Measurements from ENCODE around the gene IMPDH1.

Gene IMPDH1

GRCh38 chr7:128437426-128438332 is 27.9 kb upstream of the IMPDH1 start:
- TF ChIP-seq ZNF8 (CRISPR knock-in tag; IDR thresholded peaks at IDR 0.05) = peak; percentile 88
- TF ChIP-seq, protein P1, sequence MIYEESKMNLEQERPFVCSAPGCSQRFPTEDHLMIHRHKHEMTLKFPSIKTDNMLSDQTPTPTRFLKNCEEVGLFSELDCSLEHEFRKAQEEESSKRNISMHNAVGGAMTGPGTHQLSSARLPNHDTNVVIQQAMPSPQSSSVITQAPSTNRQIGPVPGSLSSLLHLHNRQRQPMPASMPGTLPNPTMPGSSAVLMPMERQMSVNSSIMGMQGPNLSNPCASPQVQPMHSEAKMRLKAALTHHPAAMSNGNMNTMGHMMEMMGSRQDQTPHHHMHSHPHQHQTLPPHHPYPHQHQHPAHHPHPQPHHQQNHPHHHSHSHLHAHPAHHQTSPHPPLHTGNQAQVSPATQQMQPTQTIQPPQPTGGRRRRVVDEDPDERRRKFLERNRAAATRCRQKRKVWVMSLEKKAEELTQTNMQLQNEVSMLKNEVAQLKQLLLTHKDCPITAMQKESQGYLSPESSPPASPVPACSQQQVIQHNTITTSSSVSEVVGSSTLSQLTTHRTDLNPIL (CRISPR knock-in tag; IDR thresholded peaks at IDR 0.05; ENCODE audit: low read depth) = no peak
- no peak for ATAC-seq

DNA sequence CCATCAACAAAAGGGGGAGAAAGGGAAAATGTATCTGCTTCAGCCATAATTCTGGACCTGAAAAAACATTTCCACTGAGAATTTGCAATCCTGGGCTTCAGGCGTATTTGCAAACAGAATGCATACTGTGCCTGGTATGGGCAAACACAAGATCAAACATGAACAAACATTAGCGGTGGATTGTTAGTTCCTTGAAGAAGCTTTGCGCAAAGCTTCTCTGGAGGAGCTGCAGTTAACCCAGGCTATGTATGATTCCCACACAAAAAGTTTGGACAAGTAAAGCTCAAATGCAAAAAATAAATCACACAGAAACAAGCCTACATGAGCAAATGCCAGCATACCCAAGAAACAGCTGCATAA is 25.5 kb upstream of the IMPDH1 start:
- no peak for ATAC-seq
- TF ChIP-seq RARB (CRISPR knock-in tag; IDR thresholded peaks at IDR 0.05) (no peak), ZNF565 (CRISPR knock-in tag; conservative IDR thresholded peaks at IDR 0.05; ENCODE audit: low read depth) (no peak)

- TF ChIP-seq, protein P1 (CRISPR knock-in tag; IDR thresholded peaks at IDR 0.05; ENCODE audit: low read depth) = peak; percentile 83
- TF ChIP-seq OSR1 (CRISPR knock-in tag; IDR thresholded peaks at IDR 0.05) (no peak), SNAI2 (CRISPR knock-in tag; IDR thresholded peaks at IDR 0.05) (peak; percentile 83; the same call in 1 of the 2 replicates), TCF4 (CRISPR knock-in tag; IDR thresholded peaks at IDR 0.05; ENCODE audit: borderline replicate concordance) (peak; percentile 48; the same call in 1 of the 2 replicates), ISL1 (CRISPR knock-in tag; IDR thresholded peaks at IDR 0.05) (peak; percentile 75), CSDC2 (CRISPR knock-in tag; IDR thresholded peaks at IDR 0.05) (0 out of 2 replicates have a peak, but pooled peaks have one; percentile 66), TOX (CRISPR knock-in tag; IDR thresholded peaks at IDR 0.05; ENCODE audit: borderline replicate concordance) (no peak), ZNF70 (CRISPR knock-in tag; IDR thresholded peaks at IDR 0.05) (no peak)
- TF ChIP-seq, protein P2, sequence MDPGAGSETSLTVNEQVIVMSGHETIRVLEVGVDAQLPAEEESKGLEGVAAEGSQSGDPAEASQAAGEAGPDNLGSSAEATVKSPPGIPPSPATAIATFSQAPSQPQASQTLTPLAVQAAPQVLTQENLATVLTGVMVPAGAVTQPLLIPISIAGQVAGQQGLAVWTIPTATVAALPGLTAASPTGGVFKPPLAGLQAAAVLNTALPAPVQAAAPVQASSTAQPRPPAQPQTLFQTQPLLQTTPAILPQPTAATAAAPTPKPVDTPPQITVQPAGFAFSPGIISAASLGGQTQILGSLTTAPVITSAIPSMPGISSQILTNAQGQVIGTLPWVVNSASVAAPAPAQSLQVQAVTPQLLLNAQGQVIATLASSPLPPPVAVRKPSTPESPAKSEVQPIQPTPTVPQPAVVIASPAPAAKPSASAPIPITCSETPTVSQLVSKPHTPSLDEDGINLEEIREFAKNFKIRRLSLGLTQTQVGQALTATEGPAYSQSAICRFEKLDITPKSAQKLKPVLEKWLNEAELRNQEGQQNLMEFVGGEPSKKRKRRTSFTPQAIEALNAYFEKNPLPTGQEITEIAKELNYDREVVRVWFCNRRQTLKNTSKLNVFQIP (CRISPR knock-in tag; IDR thresholded peaks at IDR 0.05; ENCODE audit: borderline replicate concordance, low read depth) = no peak
- ATAC-seq = peak; percentile 47
These were observed 24.9 kb upstream of the IMPDH1 start for GRCh38 chr7:128434413-128435326.

- ATAC-seq = no peak
- TF ChIP-seq ISL1 (CRISPR knock-in tag; IDR thresholded peaks at IDR 0.05) (no peak), RARB (CRISPR knock-in tag; IDR thresholded peaks at IDR 0.05) (no peak), ZFP30 (CRISPR knock-in tag; IDR thresholded peaks at IDR 0.05) (no peak), SNAI2 (CRISPR knock-in tag; IDR thresholded peaks at IDR 0.05) (no peak), GLIS3 (CRISPR knock-in tag; IDR thresholded peaks at IDR 0.05) (no peak), TCF4 (CRISPR knock-in tag; IDR thresholded peaks at IDR 0.05; ENCODE audit: borderline replicate concordance) (no peak), PPARA (CRISPR knock-in tag; IDR thresholded peaks at IDR 0.05; ENCODE audit: borderline replicate concordance) (no peak)
- TF ChIP-seq, protein P2 (CRISPR knock-in tag; IDR thresholded peaks at IDR 0.05; ENCODE audit: borderline replicate concordance, low read depth) = no peak
These were observed 22.0 kb upstream of the IMPDH1 start for GRCh38 chr7:128431754-128432153.

DNA sequence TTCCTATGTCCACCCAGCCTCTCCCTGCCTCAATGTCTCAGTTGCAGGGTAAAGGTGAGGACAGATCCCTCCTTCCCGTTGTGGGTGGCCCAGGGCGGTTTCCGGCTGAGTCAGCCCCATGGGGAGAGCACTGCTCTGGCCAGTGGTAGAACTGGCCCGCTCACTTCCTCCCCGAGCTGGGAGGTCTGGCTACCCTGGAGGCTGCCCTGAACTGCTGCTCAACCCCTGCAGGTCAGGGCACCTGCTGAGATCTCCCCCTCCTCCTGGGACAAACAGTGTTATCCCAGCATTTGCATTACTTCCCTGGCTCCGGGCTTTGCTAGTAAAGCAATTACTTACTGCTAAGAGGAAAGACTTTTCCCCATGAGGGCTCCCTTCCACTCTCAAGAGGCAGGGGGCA is 21.4 kb upstream of the IMPDH1 start:
- no peak for ATAC-seq
- TF ChIP-seq SNAI2 (CRISPR knock-in tag; IDR thresholded peaks at IDR 0.05) (no peak), GLIS3 (CRISPR knock-in tag; IDR thresholded peaks at IDR 0.05) (no peak), TCF4 (CRISPR knock-in tag; IDR thresholded peaks at IDR 0.05; ENCODE audit: borderline replicate concordance) (no peak), PPARA (CRISPR knock-in tag; IDR thresholded peaks at IDR 0.05; ENCODE audit: borderline replicate concordance) (no peak), ZFP3 (CRISPR knock-in tag; IDR thresholded peaks at IDR 0.05) (no peak)
- TF ChIP-seq, protein P3, sequence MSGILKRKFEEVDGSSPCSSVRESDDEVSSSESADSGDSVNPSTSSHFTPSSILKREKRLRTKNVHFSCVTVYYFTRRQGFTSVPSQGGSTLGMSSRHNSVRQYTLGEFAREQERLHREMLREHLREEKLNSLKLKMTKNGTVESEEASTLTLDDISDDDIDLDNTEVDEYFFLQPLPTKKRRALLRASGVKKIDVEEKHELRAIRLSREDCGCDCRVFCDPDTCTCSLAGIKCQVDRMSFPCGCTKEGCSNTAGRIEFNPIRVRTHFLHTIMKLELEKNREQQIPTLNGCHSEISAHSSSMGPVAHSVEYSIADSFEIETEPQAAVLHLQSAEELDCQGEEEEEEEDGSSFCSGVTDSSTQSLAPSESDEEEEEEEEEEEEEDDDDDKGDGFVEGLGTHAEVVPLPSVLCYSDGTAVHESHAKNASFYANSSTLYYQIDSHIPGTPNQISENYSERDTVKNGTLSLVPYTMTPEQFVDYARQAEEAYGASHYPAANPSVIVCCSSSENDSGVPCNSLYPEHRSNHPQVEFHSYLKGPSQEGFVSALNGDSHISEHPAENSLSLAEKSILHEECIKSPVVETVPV (CRISPR knock-in tag; IDR thresholded peaks at IDR 0.05) = no peak
- TF ChIP-seq, protein P2 (CRISPR knock-in tag; IDR thresholded peaks at IDR 0.05; ENCODE audit: borderline replicate concordance, low read depth) = no peak

All from SK-N-SH treated with all-trans-retinoic acid at 6 μM for 48 hours (cell line).